Panc1 (cell line): Measurements from ENCODE around the gene LRP1B.

Experiments
- POLR2AphosphoS5 ChIP-seq: IDR thresholded peaks from 2 replicates; pipeline ENCODE4 v1.6.1; 2012; ENCODE audit warnings: mild to moderate bottlenecking, low read depth, low read length, moderate library complexity
- TF ChIP-seq, protein P1 (sequence below): fragments of 450-650 bp; IDR thresholded peaks from 2 replicates; pipeline ENCODE4 v1.5.1; 2017; ENCODE audit warnings: mild to moderate bottlenecking

DNA sequence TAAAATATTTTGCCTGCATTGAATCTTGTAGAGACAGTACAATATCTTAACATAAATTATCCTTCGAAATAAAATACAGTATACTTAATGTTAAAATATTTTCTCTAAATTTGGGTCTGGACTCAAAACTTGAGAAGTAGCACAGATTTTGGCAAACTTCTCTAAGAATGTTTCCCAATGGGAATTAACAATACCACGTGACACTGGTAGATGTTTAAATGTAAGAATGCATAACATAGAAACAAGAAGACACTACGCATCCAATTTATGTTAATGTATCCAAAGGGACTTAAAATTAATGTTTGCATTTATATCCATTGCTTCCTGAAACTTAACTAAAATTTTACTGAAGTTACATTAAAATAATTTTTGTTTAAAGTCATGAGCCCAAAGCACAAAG, 1460.9 kb downstream of the LRP1B start:
- TF ChIP-seq POLR2AphosphoS5, result no peak
- TF ChIP-seq, protein P1, sequence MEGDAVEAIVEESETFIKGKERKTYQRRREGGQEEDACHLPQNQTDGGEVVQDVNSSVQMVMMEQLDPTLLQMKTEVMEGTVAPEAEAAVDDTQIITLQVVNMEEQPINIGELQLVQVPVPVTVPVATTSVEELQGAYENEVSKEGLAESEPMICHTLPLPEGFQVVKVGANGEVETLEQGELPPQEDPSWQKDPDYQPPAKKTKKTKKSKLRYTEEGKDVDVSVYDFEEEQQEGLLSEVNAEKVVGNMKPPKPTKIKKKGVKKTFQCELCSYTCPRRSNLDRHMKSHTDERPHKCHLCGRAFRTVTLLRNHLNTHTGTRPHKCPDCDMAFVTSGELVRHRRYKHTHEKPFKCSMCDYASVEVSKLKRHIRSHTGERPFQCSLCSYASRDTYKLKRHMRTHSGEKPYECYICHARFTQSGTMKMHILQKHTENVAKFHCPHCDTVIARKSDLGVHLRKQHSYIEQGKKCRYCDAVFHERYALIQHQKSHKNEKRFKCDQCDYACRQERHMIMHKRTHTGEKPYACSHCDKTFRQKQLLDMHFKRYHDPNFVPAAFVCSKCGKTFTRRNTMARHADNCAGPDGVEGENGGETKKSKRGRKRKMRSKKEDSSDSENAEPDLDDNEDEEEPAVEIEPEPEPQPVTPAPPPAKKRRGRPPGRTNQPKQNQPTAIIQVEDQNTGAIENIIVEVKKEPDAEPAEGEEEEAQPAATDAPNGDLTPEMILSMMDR, result no peak
